ENCODE results near the gene DNAH17. TPM values are rescaled to one million over a fixed set of nuclear protein-coding genes. Genes with fewer than 3 reads are reported as not detected.

The DNAH17 gene
- total RNA-seq, 4 donors from 2014 or later, result under 0.01 TPM; not detected in 3

- no peak for DNase-seq
- Histone ChIP-seq H3K4me3 (no peak overlapping the region), H3K27ac (no peak overlapping the region), H3K36me3 (no peaks in the 10 kb centered on the region), H3K4me1 (peaks cover 0 to 16% (median 5%) of the 10 kb centered on the region in 4 donors), H3K27me3 (no peaks in the 10 kb centered on the region), H3K9me3 (no peaks in the 10 kb centered on the region)
- 88 to 90% methylated on average over 11 of the region's 11 CpGs for WGBS, 2 donors (ENCODE audit: low coverage in 1 of 2)
- TF ChIP-seq CTCF (IDR thresholded peaks at IDR 0.05), result no peak
- no peak for TF ChIP-seq POLR2AphosphoS5 (IDR thresholded peaks at IDR 0.05)
- no peak for TF ChIP-seq POLR2A (IDR thresholded peaks at IDR 0.05)
- no peak for TF ChIP-seq EP300 (IDR thresholded peaks at IDR 0.05; ENCODE audit: low read depth)
- intact Hi-C loops (cut with DNase I; ENCODE audit: low total_unique reads), result no loop called here
- in situ Hi-C loops (cut with MboI; ENCODE audit: low pct_ligation_motif_present in 1 of 4, low pct_unique_long_range_greater_than_20kb in 1 of 4, low sequenced_read_pairs in 3 of 4), result no loop called here
Observed at GRCh38 chr17:78613416-78613815, 36.2 kb upstream of the DNAH17 start.

- Histone ChIP-seq H3K36me3 (no peaks in the 10 kb centered on the region), H3K27ac (peak overlapping the region in 3 of 4 donors; percentile 36 to 72 (median 44)), H3K9me3 (no peaks in the 10 kb centered on the region), H3K27me3 (no peaks in the 10 kb centered on the region), H3K4me3 (no peak overlapping the region), H3K4me1 (peaks cover 0 to 10% (median 2%) of the 10 kb centered on the region in 4 donors)
- TF ChIP-seq EP300 (IDR thresholded peaks at IDR 0.05; ENCODE audit: low read depth) (no peak), CTCF (IDR thresholded peaks at IDR 0.05) (no peak), POLR2AphosphoS5 (IDR thresholded peaks at IDR 0.05) (peak in 2 of 3 donors; percentile 67 to 75)
- DNase-seq, result no peak
- WGBS, 2 donors (ENCODE audit: low coverage in 1 of 2), result 43 to 53% methylated on average over 2 to 6 of the region's 6 CpGs
- in situ Hi-C loops (cut with MboI; ENCODE audit: low pct_ligation_motif_present in 1 of 4, low pct_unique_long_range_greater_than_20kb in 1 of 4, low sequenced_read_pairs in 3 of 4) (no loop called here), intact Hi-C loops (cut with DNase I; ENCODE audit: low total_unique reads) (no loop called here)
Observed at GRCh38 chr17:78611607-78612006, 34.4 kb upstream of the DNAH17 start.

GRCh38 chr17:78610951-78611511 is 33.8 kb upstream of the DNAH17 start:
- no peak overlapping the region for H3K4me3 ChIP-seq
- peak overlapping the region in 3 of 4 donors; percentile 36 to 72 (median 44) for H3K27ac ChIP-seq
- intact Hi-C loops (cut with DNase I; ENCODE audit: low total_unique reads), result no loop called here
- H3K27me3 ChIP-seq, result no peaks in the 10 kb centered on the region
- in situ Hi-C loops (cut with MboI; ENCODE audit: low pct_ligation_motif_present in 1 of 4, low pct_unique_long_range_greater_than_20kb in 1 of 4, low sequenced_read_pairs in 3 of 4), result no loop called here
- no peak for DNase-seq
- TF ChIP-seq CTCF (IDR thresholded peaks at IDR 0.05), result no peak
- no peak for TF ChIP-seq POLR2AphosphoS5 (IDR thresholded peaks at IDR 0.05)
- no peak for TF ChIP-seq POLR2A (IDR thresholded peaks at IDR 0.05)
- TF ChIP-seq EP300 (IDR thresholded peaks at IDR 0.05; ENCODE audit: low read depth), result no peak
- H3K9me3 ChIP-seq, result no peaks in the 10 kb centered on the region
- H3K36me3 ChIP-seq, result no peaks in the 10 kb centered on the region
- 40 to 57% methylated on average over 1 to 10 of the region's 10 CpGs for WGBS, 2 donors (ENCODE audit: low coverage in 1 of 2)
- peaks cover 0 to 10% (median 2%) of the 10 kb centered on the region in 4 donors for H3K4me1 ChIP-seq

GRCh38 chr17:78609191-78609641 is 32.0 kb upstream of the DNAH17 start:
- Histone ChIP-seq H3K27me3 (no peaks in the 10 kb centered on the region), H3K4me1 (peaks cover 0 to 15% (median 2%) of the 10 kb centered on the region in 4 donors), H3K27ac (peak overlapping the region in 3 of 4 donors; percentile 53 to 75 (median 60)), H3K9me3 (no peaks in the 10 kb centered on the region), H3K36me3 (no peaks in the 10 kb centered on the region), H3K4me3 (no peak overlapping the region)
- intact Hi-C loops (cut with DNase I; ENCODE audit: low total_unique reads) (no loop called here), in situ Hi-C loops (cut with MboI; ENCODE audit: low pct_ligation_motif_present in 1 of 4, low pct_unique_long_range_greater_than_20kb in 1 of 4, low sequenced_read_pairs in 3 of 4) (no loop called here)
- no peak for TF ChIP-seq CTCF (IDR thresholded peaks at IDR 0.05)
- TF ChIP-seq POLR2AphosphoS5 (IDR thresholded peaks at IDR 0.05), result no peak
- no peak for TF ChIP-seq POLR2A (IDR thresholded peaks at IDR 0.05)
- no peak for TF ChIP-seq EP300 (IDR thresholded peaks at IDR 0.05; ENCODE audit: low read depth)
- 53 to 82% methylated on average over 4 to 8 of the region's 8 CpGs for WGBS, 2 donors (ENCODE audit: low coverage in 1 of 2)
- DNase-seq, result no peak

All from transverse colon (tissue), 4 donors.